BLaER1 treated with 17β-estradiol and CSF1 and Interleukin-3, amounts not matched to agents 10 nM and 100 nM (cell line): ENCODE results near the gene SLC12A7.

Experiments
- H3K27ac ChIP-seq, 11 experiments: shearing (Covaris generic); formaldehyde crosslinking; 2 replicates each; pipeline ENCODE4 v1.8.1; 2022
- H3K27me3 ChIP-seq, 11 experiments: shearing (Covaris generic); formaldehyde crosslinking; 2 replicates each; pipeline ENCODE4 v1.8.1; 2022
- H3K36me3 ChIP-seq, 11 experiments: shearing (Covaris generic); formaldehyde crosslinking; 2 replicates each; pipeline ENCODE4 v1.8.1; 2022
- H3K4me1 ChIP-seq, 10 experiments: shearing (Covaris generic); formaldehyde crosslinking; 2 replicates each; pipeline ENCODE4 v1.8.1; 2022
- H3K4me2 ChIP-seq, 11 experiments: shearing (Covaris generic); formaldehyde crosslinking; 2 replicates each; pipeline ENCODE4 v1.8.1; 2022
- H3K4me3 ChIP-seq, 10 experiments: shearing (Covaris generic); formaldehyde crosslinking; 2 replicates each; pipeline ENCODE4 v1.8.1; 2022
- H3K9ac ChIP-seq, 11 experiments: shearing (Covaris generic); formaldehyde crosslinking; 2 replicates each; pipeline ENCODE4 v1.8.1; 2022
- H3K9me3 ChIP-seq, 11 experiments: shearing (Covaris generic); formaldehyde crosslinking; replicated peaks in 1 of 11; 2 replicates each; pipeline ENCODE4 v1.8.1; 2022
- H4K20me1 ChIP-seq, 11 experiments: shearing (Covaris generic); formaldehyde crosslinking; 2 replicates each; pipeline ENCODE4 v1.8.1; 2022
- Cebpa-rat ChIP-seq, 11 experiments: shearing (Covaris generic); IDR thresholded peaks; 2 replicates each; pipeline ENCODE4 v1.8.1; 2022

Gene SLC12A7

DNA sequence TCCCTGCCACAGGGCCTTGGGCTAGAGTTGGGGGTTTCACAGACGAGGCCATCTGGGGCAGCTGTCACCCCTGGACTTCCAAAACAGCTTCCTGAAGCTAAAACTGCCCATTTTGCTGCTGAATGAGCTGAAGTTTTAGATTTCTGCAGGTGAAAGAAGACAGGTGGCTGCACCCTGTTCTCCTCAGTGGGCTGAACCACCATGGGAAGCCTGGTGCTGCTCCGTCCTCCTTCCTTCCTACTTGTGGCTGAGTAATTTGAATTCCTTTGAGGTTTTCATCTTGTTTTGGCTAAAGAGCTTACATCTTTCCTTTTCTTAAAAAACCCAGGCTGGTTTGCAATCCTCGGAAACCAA is 97.9 kb downstream of the SLC12A7 start:
- H3K4me3 ChIP-seq = no peak overlapping the region
- H3K9ac ChIP-seq = peak overlapping the region in 1 of 11 experiments; percentile 16; a peak in 1 of 22 replicates
- no peak for TF ChIP-seq Cebpa-rat (IDR thresholded peaks at IDR 0.05)
- H3K9me3 ChIP-seq = no peaks in the 10 kb centered on the region
- peak overlapping the region in 9 of 11 experiments; percentile 57 to 100 (median 97); a peak in 18 of 22 replicates for H3K4me2 ChIP-seq
- peaks cover 0 to 13% (median 0%) of the 10 kb centered on the region in 11 experiments; a peak in 2 of 22 replicates for H3K36me3 ChIP-seq
- peaks cover 31 to 99% (median 85%) of the 10 kb centered on the region in 10 experiments for H3K4me1 ChIP-seq
- peaks cover 0 to 99% (median 90%) of the 10 kb centered on the region in 11 experiments; a peak in 18 of 22 replicates for H4K20me1 ChIP-seq
- no peak overlapping the region for H3K27ac ChIP-seq
- peaks cover 10 to 61% (median 18%) of the 10 kb centered on the region in 11 experiments for H3K27me3 ChIP-seq

DNA sequence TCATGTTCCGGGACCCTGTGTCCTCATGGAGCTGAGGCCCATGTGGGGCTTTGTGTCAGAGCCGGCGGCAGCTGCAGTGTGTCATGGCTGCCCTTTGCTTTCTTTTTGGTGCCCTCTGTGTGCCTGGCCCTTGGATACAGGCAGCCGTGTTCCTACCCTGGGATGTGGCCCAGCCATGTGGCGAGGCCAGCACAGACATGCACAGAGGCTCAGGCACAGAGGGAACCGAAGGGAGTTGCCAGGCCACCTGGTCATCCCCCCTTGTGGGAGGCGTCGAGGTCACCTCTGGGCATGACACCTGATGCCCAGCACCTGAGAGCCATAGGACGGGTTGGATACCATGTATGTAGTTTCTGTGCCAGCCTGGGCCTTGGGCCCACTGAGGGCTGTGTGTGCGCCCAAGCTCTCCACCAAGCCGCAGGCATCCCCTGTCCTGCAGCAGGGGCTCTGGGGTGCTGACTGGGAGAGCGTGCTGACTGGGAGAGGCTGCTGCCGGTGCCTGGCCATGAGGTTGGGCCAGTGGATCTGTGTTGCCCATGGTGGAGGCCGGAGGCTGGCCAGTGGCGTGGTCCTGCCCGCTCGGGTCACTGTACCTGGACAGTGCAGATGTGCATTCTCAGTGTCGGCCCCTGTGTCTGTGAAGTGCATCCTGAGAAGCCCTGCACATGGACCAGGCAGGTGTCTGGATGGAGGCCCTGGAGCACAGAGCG is 98.5 kb downstream of the SLC12A7 start:
- H4K20me1 ChIP-seq = peaks cover 0 to 93% (median 86%) of the 10 kb centered on the region in 11 experiments; a peak in 18 of 22 replicates
- peaks cover 31 to 95% (median 82%) of the 10 kb centered on the region in 10 experiments for H3K4me1 ChIP-seq
- no peak overlapping the region for H3K4me3 ChIP-seq
- H3K27ac ChIP-seq = no peak overlapping the region
- no peak overlapping the region; a peak in 1 of 22 replicates for H3K9ac ChIP-seq
- peaks cover 0 to 13% (median 0%) of the 10 kb centered on the region in 11 experiments; a peak in 2 of 22 replicates for H3K36me3 ChIP-seq
- H3K27me3 ChIP-seq = peaks cover 11 to 61% (median 20%) of the 10 kb centered on the region in 11 experiments
- H3K9me3 ChIP-seq = no peaks in the 10 kb centered on the region
- H3K4me2 ChIP-seq = peak overlapping the region in 9 of 11 experiments; percentile 57 to 100 (median 97); a peak in 17 of 22 replicates
- TF ChIP-seq Cebpa-rat (IDR thresholded peaks at IDR 0.05) = no peak

DNA sequence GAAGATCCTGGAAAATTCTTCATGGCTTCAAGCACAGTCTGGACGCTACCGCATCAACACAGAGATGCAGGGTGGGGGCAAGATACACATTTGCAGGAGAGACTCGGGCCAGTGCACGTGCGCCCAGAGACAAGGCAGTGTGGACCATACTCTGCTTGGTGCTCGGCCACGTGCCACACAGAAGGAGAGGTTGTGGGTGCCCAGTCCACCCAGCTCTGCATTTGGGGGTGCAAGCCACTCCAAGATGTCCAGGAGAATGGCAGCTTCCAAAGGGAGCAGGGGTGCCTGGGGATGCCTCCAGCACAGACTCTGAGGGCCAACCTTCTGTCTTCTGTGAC is 99.0 kb downstream of the SLC12A7 start:
- TF ChIP-seq Cebpa-rat (IDR thresholded peaks at IDR 0.05) = no peak
- H3K27ac ChIP-seq = no peak overlapping the region
- H3K4me1 ChIP-seq = peaks cover 36 to 95% (median 85%) of the 10 kb centered on the region in 10 experiments
- H3K4me3 ChIP-seq = no peak overlapping the region
- peak overlapping the region in 8 of 11 experiments; percentile 73 to 100 (median 97); a peak in 14 of 22 replicates for H3K4me2 ChIP-seq
- no peaks in the 10 kb centered on the region for H3K9me3 ChIP-seq
- H3K27me3 ChIP-seq = peaks cover 15 to 66% (median 24%) of the 10 kb centered on the region in 11 experiments
- peaks cover 0 to 91% (median 86%) of the 10 kb centered on the region in 11 experiments; a peak in 18 of 22 replicates for H4K20me1 ChIP-seq
- H3K9ac ChIP-seq = no peak overlapping the region
- H3K36me3 ChIP-seq = peaks cover 0 to 13% (median 0%) of the 10 kb centered on the region in 11 experiments; a peak in 2 of 22 replicates

DNA sequence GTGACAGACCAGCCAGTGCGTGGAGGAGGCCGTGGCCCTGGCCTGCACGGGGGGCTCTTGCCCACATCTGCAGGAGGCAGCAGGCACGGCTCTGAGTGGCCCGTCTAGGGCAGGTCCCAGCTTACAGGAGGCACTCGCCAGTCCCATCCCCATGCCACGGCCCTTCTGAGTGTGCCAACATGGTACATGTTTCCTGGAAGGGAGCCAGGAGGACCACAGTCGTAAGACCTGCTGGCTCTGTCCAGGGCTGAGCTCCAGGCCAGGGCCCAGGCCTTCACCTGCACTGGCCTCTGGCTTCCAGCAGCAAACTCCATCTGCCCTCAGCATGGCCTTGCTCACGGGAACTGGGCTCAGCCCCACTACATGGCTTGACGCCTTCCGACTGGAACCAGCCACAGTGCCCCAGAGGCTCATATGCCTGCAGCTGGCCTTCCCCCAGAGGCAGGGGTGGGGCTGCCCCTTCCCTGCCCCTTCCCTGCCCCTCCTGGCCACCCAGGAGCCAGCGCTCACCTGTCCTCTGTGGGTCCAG is 99.5 kb downstream of the SLC12A7 start:
- peaks cover 0 to 91% (median 81%) of the 10 kb centered on the region in 11 experiments; a peak in 18 of 22 replicates for H4K20me1 ChIP-seq
- no peaks in the 10 kb centered on the region for H3K9me3 ChIP-seq
- peak overlapping the region in 8 of 11 experiments; percentile 73 to 100 (median 97); a peak in 15 of 22 replicates for H3K4me2 ChIP-seq
- no peak overlapping the region for H3K4me3 ChIP-seq
- peaks cover 20 to 71% (median 27%) of the 10 kb centered on the region in 11 experiments for H3K27me3 ChIP-seq
- no peak overlapping the region for H3K9ac ChIP-seq
- TF ChIP-seq Cebpa-rat (IDR thresholded peaks at IDR 0.05) = no peak
- no peak overlapping the region for H3K27ac ChIP-seq
- peaks cover 0 to 13% (median 0%) of the 10 kb centered on the region in 11 experiments; a peak in 2 of 22 replicates for H3K36me3 ChIP-seq
- H3K4me1 ChIP-seq = peaks cover 40 to 96% (median 88%) of the 10 kb centered on the region in 10 experiments

DNA sequence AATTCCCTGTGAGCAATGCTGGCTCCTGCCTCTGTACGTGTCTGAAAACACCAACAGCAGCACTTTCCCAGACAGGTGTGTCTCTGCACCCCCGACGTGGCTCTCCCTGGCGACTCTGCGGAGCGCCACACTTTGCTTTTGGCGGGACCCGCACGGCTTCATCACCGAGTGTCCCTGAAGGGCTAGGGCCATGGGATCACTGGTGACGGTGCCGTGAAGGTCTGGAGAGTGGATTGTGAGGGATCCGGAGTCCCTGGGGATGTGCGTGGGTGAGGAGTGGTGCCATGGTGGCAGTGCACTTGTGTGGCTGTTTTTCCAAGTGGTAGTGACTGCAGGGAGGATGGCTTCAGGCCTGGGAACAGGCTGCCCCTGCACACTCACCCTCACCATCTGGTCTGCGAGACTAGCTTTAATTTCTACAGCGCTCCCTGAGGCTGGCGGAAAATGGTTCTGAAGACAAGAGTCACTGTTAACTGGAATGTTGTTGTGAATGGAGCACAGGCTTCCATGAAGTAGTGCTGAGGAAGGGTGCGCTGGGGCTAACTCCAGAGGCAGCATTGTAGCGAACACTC is 100.0 kb downstream of the SLC12A7 start:
- peak overlapping the region in 8 of 11 experiments; percentile 73 to 100 (median 98); a peak in 14 of 22 replicates for H3K4me2 ChIP-seq
- peaks cover 20 to 76% (median 32%) of the 10 kb centered on the region in 11 experiments for H3K27me3 ChIP-seq
- TF ChIP-seq Cebpa-rat (IDR thresholded peaks at IDR 0.05) = no peak
- peaks cover 0 to 91% (median 75%) of the 10 kb centered on the region in 11 experiments; a peak in 18 of 22 replicates for H4K20me1 ChIP-seq
- H3K4me3 ChIP-seq = no peak overlapping the region
- no peak overlapping the region for H3K9ac ChIP-seq
- H3K27ac ChIP-seq = no peak overlapping the region
- H3K4me1 ChIP-seq = peaks cover 40 to 96% (median 93%) of the 10 kb centered on the region in 10 experiments
- H3K9me3 ChIP-seq = no peaks in the 10 kb centered on the region
- H3K36me3 ChIP-seq = peaks cover 0 to 10% (median 0%) of the 10 kb centered on the region in 11 experiments; a peak in 1 of 22 replicates

DNA sequence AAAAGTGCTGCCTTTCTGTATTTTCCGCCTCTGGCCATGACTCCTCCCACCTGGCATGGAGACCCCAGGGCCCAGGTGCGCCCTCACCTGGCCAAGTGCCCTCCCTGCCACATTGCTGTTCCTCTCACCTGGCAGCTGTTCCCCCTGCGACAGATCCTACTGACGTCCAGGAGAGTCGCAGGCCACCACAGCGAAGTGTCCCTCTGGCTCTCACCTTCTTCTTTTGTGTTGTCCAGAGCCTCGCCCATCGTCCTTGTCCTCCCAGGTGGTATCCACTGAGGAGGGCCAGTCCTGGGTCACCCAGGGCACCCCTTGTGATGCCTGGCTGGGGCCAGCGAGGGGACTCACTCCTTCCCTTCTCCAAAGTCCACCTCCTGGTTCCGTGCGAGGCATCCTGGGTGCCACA is 100.6 kb downstream of the SLC12A7 start:
- no peak overlapping the region for H3K4me3 ChIP-seq
- no peak for TF ChIP-seq Cebpa-rat (IDR thresholded peaks at IDR 0.05)

DNA sequence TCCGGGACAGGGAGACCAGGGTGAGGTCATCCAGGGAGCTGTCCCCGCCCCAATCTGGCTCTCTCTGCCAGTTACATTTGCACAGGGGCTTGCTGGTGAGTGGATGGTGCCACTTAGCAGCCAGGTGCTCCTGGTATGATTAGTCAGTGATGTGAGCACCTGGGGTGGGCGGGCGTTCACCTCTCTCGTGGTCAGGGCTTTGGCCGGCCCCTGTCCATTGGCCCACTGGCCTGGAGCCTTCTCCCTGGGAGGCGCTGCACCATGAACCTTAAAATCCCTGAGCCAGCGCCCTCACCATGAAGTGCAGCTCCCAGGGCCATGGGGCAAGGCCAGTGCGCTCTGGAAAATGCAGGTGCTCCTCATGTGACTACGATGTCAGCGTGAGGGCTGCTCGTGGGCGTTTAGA is 101.2 kb downstream of the SLC12A7 start:
- peak overlapping the region in 5 of 11 experiments; percentile 16 to 80 (median 67); a peak in 5 of 22 replicates for H3K9ac ChIP-seq

More for the DNA sequence above, 100.6 kb downstream of the SLC12A7 start:
- Histone ChIP-seq H3K9ac (peak overlapping the region in 1 of 11 experiments; percentile 76; a peak in 1 of 22 replicates), H3K27ac (no peak overlapping the region), H4K20me1 (peaks cover 0 to 89% (median 70%) of the 10 kb centered on the region in 11 experiments; a peak in 18 of 22 replicates), H3K9me3 (no peaks in the 10 kb centered on the region), H3K27me3 (peaks cover 23 to 78% (median 38%) of the 10 kb centered on the region in 11 experiments), H3K4me1 (peaks cover 40 to 96% (median 93%) of the 10 kb centered on the region in 10 experiments), H3K36me3 (0 out of 22 replicates have a peak, but pooled peaks cover 0 to 10% (median 0%) of the 10 kb centered on the region in 11 experiments), H3K4me2 (peak overlapping the region in 8 of 11 experiments; percentile 97 to 100 (median 99); a peak in 17 of 22 replicates)

DNA sequence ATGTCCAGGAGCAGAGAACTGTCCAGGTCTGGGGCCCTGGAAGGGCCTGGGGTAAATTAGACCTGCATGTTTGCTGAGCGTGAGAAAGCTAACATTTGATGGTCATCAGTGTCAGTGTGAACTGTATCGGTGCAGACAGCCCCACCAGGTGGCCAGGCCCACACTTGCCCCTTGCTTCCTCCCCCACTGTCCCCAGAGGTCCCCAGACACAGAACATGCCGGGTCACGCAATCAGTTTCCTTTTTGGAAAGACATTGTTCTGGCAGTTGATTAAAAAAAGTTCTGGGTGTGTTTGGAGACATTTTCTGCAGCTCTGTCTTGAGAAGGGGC is 101.7 kb downstream of the SLC12A7 start:
- peak overlapping the region in 8 of 10 experiments; percentile 56 to 74 (median 66); a peak in 10 of 20 replicates for H3K4me3 ChIP-seq
- H3K9me3 ChIP-seq = no peaks in the 10 kb centered on the region
- H3K9ac ChIP-seq = peak overlapping the region in 7 of 11 experiments; percentile 18 to 80 (median 67); a peak in 9 of 22 replicates
- no peak for TF ChIP-seq Cebpa-rat (IDR thresholded peaks at IDR 0.05)
- 0 out of 22 replicates have a peak, but pooled peaks cover 0 to 10% (median 0%) of the 10 kb centered on the region in 11 experiments for H3K36me3 ChIP-seq
- H3K27me3 ChIP-seq = peaks cover 34 to 78% (median 49%) of the 10 kb centered on the region in 11 experiments
- peaks cover 0 to 91% (median 60%) of the 10 kb centered on the region in 11 experiments; a peak in 18 of 22 replicates for H4K20me1 ChIP-seq
- peak overlapping the region in 2 of 11 experiments; percentile 55 to 65; a peak in 2 of 22 replicates for H3K27ac ChIP-seq
- H3K4me2 ChIP-seq = peak overlapping the region; percentile 97 to 100 (median 99); a peak in 21 of 22 replicates
- H3K4me1 ChIP-seq = peaks cover 36 to 96% (median 93%) of the 10 kb centered on the region in 10 experiments

More for the DNA sequence above, 101.2 kb downstream of the SLC12A7 start:
- no peak for TF ChIP-seq Cebpa-rat (IDR thresholded peaks at IDR 0.05)
- peaks cover 0 to 90% (median 65%) of the 10 kb centered on the region in 11 experiments; a peak in 18 of 22 replicates for H4K20me1 ChIP-seq
- peak overlapping the region in 3 of 11 experiments; percentile 12 to 33 (median 17); a peak in 1 of 22 replicates for H3K27ac ChIP-seq
- peaks cover 29 to 78% (median 44%) of the 10 kb centered on the region in 11 experiments for H3K27me3 ChIP-seq
- 0 out of 22 replicates have a peak, but pooled peaks cover 0 to 10% (median 0%) of the 10 kb centered on the region in 11 experiments for H3K36me3 ChIP-seq
- peak overlapping the region in 4 of 10 experiments; percentile 63 to 74 (median 70); a peak in 6 of 20 replicates for H3K4me3 ChIP-seq
- no peaks in the 10 kb centered on the region for H3K9me3 ChIP-seq
- peaks cover 36 to 96% (median 93%) of the 10 kb centered on the region in 10 experiments for H3K4me1 ChIP-seq
- peak overlapping the region; percentile 97 to 100 (median 99); a peak in 21 of 22 replicates for H3K4me2 ChIP-seq
